ENCODE data around the gene CTNNA3. TPM values are rescaled to one million over a fixed set of nuclear protein-coding genes. Genes with fewer than 3 reads are reported as not detected.

CTNNA3 gene
- total and polyA plus RNA-seq, 2 donors (not counting 3 experiments of a cell fraction or from before 2014, with no cell fraction given), result not detected

DNA sequence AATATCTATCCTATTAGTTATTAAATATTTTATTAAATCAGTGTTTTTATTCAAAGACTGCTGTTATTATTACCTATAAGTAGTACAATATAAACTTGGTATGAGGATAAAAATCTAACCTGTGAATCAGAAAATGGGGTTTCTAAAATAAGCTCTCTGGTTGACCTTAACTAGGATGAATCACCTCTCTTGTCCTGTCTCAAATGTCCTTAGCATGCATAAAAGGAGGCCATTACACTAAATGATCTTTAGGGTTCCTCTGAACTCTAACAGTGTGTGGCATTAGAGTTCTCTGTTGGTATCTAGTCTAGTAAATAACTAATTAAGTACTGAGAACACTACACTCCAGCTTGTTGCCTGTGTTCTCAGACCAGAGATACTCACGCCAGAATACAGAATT lies 913.2 kb downstream of the CTNNA3 start:
- FAIRE-seq, result no peak
- TF ChIP-seq MYC (IDR thresholded peaks at IDR 0.05; ENCODE audit: low read depth, low read length), result no peak
- no peak for TF ChIP-seq POLR2AphosphoS5 (IDR thresholded peaks at IDR 0.05; ENCODE audit: insufficient read depth, low read depth, low read length)
- TF ChIP-seq EZH2 (IDR thresholded peaks at IDR 0.05; ENCODE audit: borderline replicate concordance, low read depth, low read length, severe bottlenecking), result no peak
- TF ChIP-seq GATA2 (IDR thresholded peaks at IDR 0.05; ENCODE audit: insufficient read depth, insufficient read length, low read depth, low read length), result no peak
- TF ChIP-seq FOS (IDR thresholded peaks at IDR 0.05; ENCODE audit: borderline replicate concordance, insufficient read depth, low read length), result no peak
- TF ChIP-seq POLR2A (IDR thresholded peaks at IDR 0.05; ENCODE audit: low read depth, low read length), result no peak
- TF ChIP-seq, protein P1, sequence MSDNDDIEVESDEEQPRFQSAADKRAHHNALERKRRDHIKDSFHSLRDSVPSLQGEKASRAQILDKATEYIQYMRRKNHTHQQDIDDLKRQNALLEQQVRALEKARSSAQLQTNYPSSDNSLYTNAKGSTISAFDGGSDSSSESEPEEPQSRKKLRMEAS (IDR thresholded peaks at IDR 0.05; ENCODE audit: insufficient read depth, insufficient read length), result no peak
- TF ChIP-seq JUN (IDR thresholded peaks at IDR 0.05; ENCODE audit: borderline replicate concordance, insufficient read depth, insufficient read length, low read depth), result no peak
- TF ChIP-seq, protein P2, sequence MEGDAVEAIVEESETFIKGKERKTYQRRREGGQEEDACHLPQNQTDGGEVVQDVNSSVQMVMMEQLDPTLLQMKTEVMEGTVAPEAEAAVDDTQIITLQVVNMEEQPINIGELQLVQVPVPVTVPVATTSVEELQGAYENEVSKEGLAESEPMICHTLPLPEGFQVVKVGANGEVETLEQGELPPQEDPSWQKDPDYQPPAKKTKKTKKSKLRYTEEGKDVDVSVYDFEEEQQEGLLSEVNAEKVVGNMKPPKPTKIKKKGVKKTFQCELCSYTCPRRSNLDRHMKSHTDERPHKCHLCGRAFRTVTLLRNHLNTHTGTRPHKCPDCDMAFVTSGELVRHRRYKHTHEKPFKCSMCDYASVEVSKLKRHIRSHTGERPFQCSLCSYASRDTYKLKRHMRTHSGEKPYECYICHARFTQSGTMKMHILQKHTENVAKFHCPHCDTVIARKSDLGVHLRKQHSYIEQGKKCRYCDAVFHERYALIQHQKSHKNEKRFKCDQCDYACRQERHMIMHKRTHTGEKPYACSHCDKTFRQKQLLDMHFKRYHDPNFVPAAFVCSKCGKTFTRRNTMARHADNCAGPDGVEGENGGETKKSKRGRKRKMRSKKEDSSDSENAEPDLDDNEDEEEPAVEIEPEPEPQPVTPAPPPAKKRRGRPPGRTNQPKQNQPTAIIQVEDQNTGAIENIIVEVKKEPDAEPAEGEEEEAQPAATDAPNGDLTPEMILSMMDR (IDR thresholded peaks at IDR 0.05; ENCODE audit: extremely low read depth in 1 of 2, insufficient read depth in 1 of 2, low read depth in 1 of 2, low read length in 2 of 2), result no peak
- no peak for DNase-seq (ENCODE audit: low read depth, low spot score)
- dilution Hi-C loops (cut with MboI; ENCODE audit: extremely low pct_ligation_motif_present, low sequenced_read_pairs), result no loop called here
- Histone ChIP-seq H3K36me3 (ENCODE audit: control insufficient read depth in 2 of 2, extremely low read depth in 1 of 2, insufficient read depth in 2 of 2, low read length in 2 of 2) (no peaks in the 10 kb centered on the region), H3K4me2 (ENCODE audit: insufficient read depth, low read length) (no peak overlapping the region), H3K4me1 (ENCODE audit: control insufficient read depth, extremely low read depth, insufficient read depth, low read length) (no peaks in the 10 kb centered on the region), H3K27ac (ENCODE audit: insufficient read depth, low read depth, low read length) (no peak overlapping the region), H3K4me3 (replicated peaks in 1 of 3; ENCODE audit: insufficient read depth in 1 of 3, low read depth in 1 of 3, low read length in 3 of 3) (no peak overlapping the region), H2AFZ (ENCODE audit: low read depth, low read length) (no peak overlapping the region), H4K20me1 (replicated peaks; ENCODE audit: control insufficient read depth, extremely low read depth, insufficient read depth, low read length) (no peaks in the 10 kb centered on the region), H3K27me3 (ENCODE audit: control insufficient read depth in 2 of 2, insufficient read depth in 2 of 2, low read length in 2 of 2) (no peaks in the 10 kb centered on the region), H3K9me3 (replicated peaks; ENCODE audit: control insufficient read depth, insufficient read depth, low read length) (no peaks in the 10 kb centered on the region), H3K9me1 (replicated peaks; ENCODE audit: control insufficient read depth, extremely low read depth, insufficient read depth, low read length) (no peaks in the 10 kb centered on the region), H3K79me2 (ENCODE audit: control insufficient read depth, insufficient read depth, low read length) (no peaks in the 10 kb centered on the region), H3K9ac (replicated peaks; ENCODE audit: extremely low read depth, insufficient read depth, low read length) (no peak overlapping the region)
- no TSS peak for BruUV-seq (replicated peaks)
- intact Hi-C loops (cut with micrococcal nuclease), result no loop called here
- ChIA-PET CTCF (no interaction called here), POLR2A (no interaction called here)
